ENCODE results near the gene FARP1.

The FARP1 gene

GRCh38 chr13:98309569-98310335 lies 166.9 kb downstream of the FARP1 start:
- DNase-seq (ENCODE audit: low read depth): no peak
- H3K4me3 ChIP-seq (ENCODE audit: control insufficient read depth, low read depth, low read length): no peak overlapping the region
- TF ChIP-seq, protein P1, sequence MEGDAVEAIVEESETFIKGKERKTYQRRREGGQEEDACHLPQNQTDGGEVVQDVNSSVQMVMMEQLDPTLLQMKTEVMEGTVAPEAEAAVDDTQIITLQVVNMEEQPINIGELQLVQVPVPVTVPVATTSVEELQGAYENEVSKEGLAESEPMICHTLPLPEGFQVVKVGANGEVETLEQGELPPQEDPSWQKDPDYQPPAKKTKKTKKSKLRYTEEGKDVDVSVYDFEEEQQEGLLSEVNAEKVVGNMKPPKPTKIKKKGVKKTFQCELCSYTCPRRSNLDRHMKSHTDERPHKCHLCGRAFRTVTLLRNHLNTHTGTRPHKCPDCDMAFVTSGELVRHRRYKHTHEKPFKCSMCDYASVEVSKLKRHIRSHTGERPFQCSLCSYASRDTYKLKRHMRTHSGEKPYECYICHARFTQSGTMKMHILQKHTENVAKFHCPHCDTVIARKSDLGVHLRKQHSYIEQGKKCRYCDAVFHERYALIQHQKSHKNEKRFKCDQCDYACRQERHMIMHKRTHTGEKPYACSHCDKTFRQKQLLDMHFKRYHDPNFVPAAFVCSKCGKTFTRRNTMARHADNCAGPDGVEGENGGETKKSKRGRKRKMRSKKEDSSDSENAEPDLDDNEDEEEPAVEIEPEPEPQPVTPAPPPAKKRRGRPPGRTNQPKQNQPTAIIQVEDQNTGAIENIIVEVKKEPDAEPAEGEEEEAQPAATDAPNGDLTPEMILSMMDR (conservative IDR thresholded peaks at IDR 0.05; ENCODE audit: control insufficient read depth, insufficient read depth, low read depth, low read length): no peak

- H3K4me3 ChIP-seq (ENCODE audit: control insufficient read depth, low read depth, low read length): no peak overlapping the region
- no peak for DNase-seq (ENCODE audit: low read depth)
- TF ChIP-seq, protein P1 (conservative IDR thresholded peaks at IDR 0.05; ENCODE audit: control insufficient read depth, insufficient read depth, low read depth, low read length): no peak
Measured at GRCh38 chr13:98310485-98311199, 167.7 kb downstream of the FARP1 start.

DNA sequence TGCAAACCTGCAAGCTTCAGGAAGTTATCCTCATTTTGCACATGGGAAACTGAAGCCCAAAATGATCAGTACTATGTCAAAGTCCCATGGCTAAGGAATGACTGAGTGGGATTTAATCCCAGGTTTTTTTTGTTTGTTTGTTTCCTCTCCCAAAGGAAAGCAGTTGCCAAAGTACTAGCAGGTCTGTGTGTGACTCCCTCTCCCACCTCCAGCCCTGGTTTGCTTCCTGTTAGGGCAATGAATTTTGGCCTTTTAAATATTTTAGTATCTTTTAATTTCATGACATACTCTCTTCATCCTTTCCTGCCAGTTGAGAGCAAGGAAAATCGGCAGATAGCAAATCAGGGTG lies 168.3 kb downstream of the FARP1 start:
- no peak for DNase-seq (ENCODE audit: low read depth)

DNA sequence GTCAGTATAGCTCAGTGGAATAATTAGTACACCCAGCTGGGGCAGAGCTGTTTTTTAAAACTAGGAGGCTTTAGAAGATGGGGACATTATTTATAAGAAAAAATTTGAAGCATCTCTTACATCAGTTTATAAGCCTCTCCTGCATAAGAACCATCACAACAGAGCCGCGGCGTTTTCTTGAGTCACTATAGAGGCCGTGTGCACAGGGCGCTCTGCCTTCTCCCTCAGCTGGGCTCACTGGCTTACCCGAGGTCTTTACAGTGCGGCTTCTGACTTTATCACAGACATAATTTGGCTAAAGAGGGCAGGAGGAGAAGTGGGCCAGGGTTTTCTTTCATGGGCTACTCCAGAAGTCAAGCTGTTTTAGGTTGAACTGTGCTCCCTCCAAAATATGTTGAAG lies 169.7 kb downstream of the FARP1 start:
- DNase-seq (ENCODE audit: low read depth): no peak
- TF ChIP-seq, protein P1 (conservative IDR thresholded peaks at IDR 0.05; ENCODE audit: control insufficient read depth, insufficient read depth, low read depth, low read length): no peak
- no peak overlapping the region for H3K4me3 ChIP-seq (ENCODE audit: control insufficient read depth, low read depth, low read length)

More for the DNA sequence above, 168.3 kb downstream of the FARP1 start:
- TF ChIP-seq, protein P1 (conservative IDR thresholded peaks at IDR 0.05; ENCODE audit: control insufficient read depth, insufficient read depth, low read depth, low read length): no peak
- H3K4me3 ChIP-seq (ENCODE audit: control insufficient read depth, low read depth, low read length): no peak overlapping the region

- H3K4me3 ChIP-seq (ENCODE audit: control insufficient read depth, low read depth, low read length): no peak overlapping the region
- TF ChIP-seq, protein P1 (conservative IDR thresholded peaks at IDR 0.05; ENCODE audit: control insufficient read depth, insufficient read depth, low read depth, low read length): no peak
- no peak for DNase-seq (ENCODE audit: low read depth)
Measured at GRCh38 chr13:98313023-98313921, 170.4 kb downstream of the FARP1 start.

- H3K4me3 ChIP-seq (ENCODE audit: control insufficient read depth, low read depth, low read length): no peak overlapping the region
- TF ChIP-seq, protein P1 (conservative IDR thresholded peaks at IDR 0.05; ENCODE audit: control insufficient read depth, insufficient read depth, low read depth, low read length): no peak
- DNase-seq (ENCODE audit: low read depth): no peak
Measured at GRCh38 chr13:98313922-98314292, 171.0 kb downstream of the FARP1 start.
